WTC11 (cell line): ENCODE results near the gene OPRD1. TPM values are rescaled to one million over a fixed set of nuclear protein-coding genes. Genes with fewer than 3 reads are reported as not detected.

Experiments
- ATAC-seq: fragments of 200-7000 bp; cut with Tn5 transposase; 2 replicates; pipeline ENCODE4 v1.10.0; 2021; ENCODE audit warnings: mild to moderate bottlenecking, moderate library complexity
- CTCF ChIA-PET: fragments of 300-600 bp; sonication (Branson Sonifier 250); formaldehyde crosslinking; loops from one replicate; lab custom pipeline; 2021; ENCODE audit warnings: antibody characterized with exemption; lab: Charles Lee
- POLR2A ChIA-PET: fragments of 350-600 bp; sonication (Branson Sonifier 250); formaldehyde crosslinking; loops from one replicate; lab custom pipeline; 2021; ENCODE audit warnings: antibody characterized with exemption; lab: Charles Lee
- DNase-seq: peaks from one replicate; pipeline ENCODE4 v3.0.0; 2021; ENCODE audit warnings: low spot score
- H3K27ac Mint-ChIP-seq: 2 replicates; pipeline ENCODE4 v1.8.0; 2021; ENCODE audit warnings: mixed read lengths
- H3K27me3 Mint-ChIP-seq: 2 replicates; pipeline ENCODE4 v1.8.0; 2021; ENCODE audit warnings: low read depth, mild to moderate bottlenecking, moderate library complexity, mixed read lengths
- H3K36me3 Mint-ChIP-seq: 2 replicates; pipeline ENCODE4 v1.8.0; 2021; ENCODE audit warnings: mixed read lengths
- H3K4me1 Mint-ChIP-seq: 2 replicates; pipeline ENCODE4 v1.8.0; 2022; ENCODE audit warnings: mixed read lengths
- H3K4me3 Mint-ChIP-seq: 2 replicates; pipeline ENCODE4 v1.8.0; 2021; ENCODE audit warnings: mild to moderate bottlenecking, moderate library complexity, mixed read lengths
- H3K9me3 Mint-ChIP-seq: 2 replicates; pipeline ENCODE4 v1.8.0; 2021; ENCODE audit warnings: mixed read lengths
- CTCF ChIP-seq: fragments of 200-600 bp; IDR thresholded peaks from 2 replicates; pipeline ENCODE4 v1.8.0; 2022; ENCODE audit warnings: antibody characterized with exemption
- FOXJ3 ChIP-seq: sonication (generic); formaldehyde crosslinking; IDR thresholded peaks from 2 replicates; pipeline ENCODE4 v1.9.0; 2021; ENCODE audit warnings: missing genetic modification reagents, mild to moderate bottlenecking, borderline replicate concordance
- FOXK1 ChIP-seq: sonication (generic); formaldehyde crosslinking; IDR thresholded peaks from 2 replicates; pipeline ENCODE4 v1.8.0; 2022; ENCODE audit warnings: mild to moderate bottlenecking, moderate library complexity, missing genetic modification reagents
- GTF2I ChIP-seq: fragments of 250-450 bp; sonication (Bioruptor Pico); conservative IDR thresholded peaks from 2 replicates; pipeline ENCODE4 v1.4.0; 2021; ENCODE audit warnings: mild to moderate bottlenecking
- JAZF1 ChIP-seq: fragments of 250-450 bp; sonication (Bioruptor Pico); IDR thresholded peaks from 2 replicates; pipeline ENCODE4 v1.9.0; 2021; ENCODE audit warnings: moderate library complexity, mild to moderate bottlenecking, inconsistent platforms
- NFATC4 ChIP-seq: fragments of 250-450 bp; sonication (Bioruptor Pico); IDR thresholded peaks from 2 replicates; pipeline ENCODE4 v1.9.0; 2021; ENCODE audit warnings: mild to moderate bottlenecking
- NFYB ChIP-seq: sonication (generic); formaldehyde crosslinking; conservative IDR thresholded peaks from 2 replicates; pipeline ENCODE4 v1.8.0; 2022; ENCODE audit warnings: low read depth, missing genetic modification reagents
- NR2C2 ChIP-seq: sonication (generic); formaldehyde crosslinking; IDR thresholded peaks from 2 replicates; pipeline ENCODE4 v1.8.0; 2022; ENCODE audit warnings: mild to moderate bottlenecking, missing genetic modification reagents
- SMAD4 ChIP-seq: sonication (generic); formaldehyde crosslinking; IDR thresholded peaks from 2 replicates; pipeline ENCODE4 v1.8.0; 2022; ENCODE audit warnings: mild to moderate bottlenecking, missing genetic modification reagents
- ZNF263 ChIP-seq: sonication (generic); formaldehyde crosslinking; IDR thresholded peaks from 2 replicates; pipeline ENCODE4 v1.8.1; 2022; ENCODE audit warnings: low read depth, mild to moderate bottlenecking, moderate library complexity, missing genetic modification reagents
- ZNF416 ChIP-seq: fragments of 250-450 bp; sonication (Bioruptor Pico); IDR thresholded peaks from 2 replicates; pipeline ENCODE4 v1.9.0; 2021; ENCODE audit warnings: mild to moderate bottlenecking, inconsistent platforms
- ZNF423 ChIP-seq: fragments of 250-450 bp; sonication (Bioruptor Pico); IDR thresholded peaks from 2 replicates; pipeline ENCODE4 v2.1.2; 2022; ENCODE audit warnings: mild to moderate bottlenecking, moderate library complexity
- ZNF512 ChIP-seq: sonication (generic); formaldehyde crosslinking; IDR thresholded peaks from 2 replicates; pipeline ENCODE4 v1.8.1; 2022; ENCODE audit warnings: missing genetic modification reagents, borderline replicate concordance
- total RNA-seq: library from RNA; stranded (reverse); gene quantifications from 3 replicates; pipeline ENCODE4 v1.2.3, GENCODE V29; 2021
- TF ChIP-seq, protein P1 (sequence below): sonication (generic); formaldehyde crosslinking; IDR thresholded peaks from 2 replicates; pipeline ENCODE4 v1.8.1; 2022; ENCODE audit warnings: low read depth, missing genetic modification reagents, borderline replicate concordance
- TF ChIP-seq, protein P2 (sequence below): sonication (generic); formaldehyde crosslinking; IDR thresholded peaks from 2 replicates; pipeline ENCODE4 v1.8.1; 2022; ENCODE audit warnings: low read depth, mild to moderate bottlenecking, moderate library complexity, missing genetic modification reagents, borderline replicate concordance
- TF ChIP-seq, protein P3 (sequence below): fragments of 250-450 bp; sonication (Bioruptor Pico); conservative IDR thresholded peaks from 2 replicates; pipeline ENCODE4 v1.9.0; 2021; ENCODE audit warnings: mild to moderate bottlenecking
- TF ChIP-seq, protein P4 (sequence below): fragments of 250-450 bp; sonication (Bioruptor Pico); IDR thresholded peaks from 2 replicates; pipeline ENCODE4 v1.9.0; 2021; ENCODE audit warnings: mild to moderate bottlenecking, borderline replicate concordance

The OPRD1 gene
- total RNA-seq, 1 experiment from 2014 or later, result 2.2 TPM

- ChIA-PET CTCF (interaction anchor here (4.5 kb wide), 1 partner anchor 74 kb away, joined by 18 read pairs; no protein-coding TSS in a partner anchor), POLR2A (no interaction called here)
- Mint-ChIP-seq H3K36me3 (peaks cover 3% of the 10 kb centered on the region), H3K27ac (no peak overlapping the region), H3K27me3 (no peaks in the 10 kb centered on the region), H3K4me1 (peaks cover 33% of the 10 kb centered on the region), H3K4me3 (no peak overlapping the region), H3K9me3 (peaks cover 8% of the 10 kb centered on the region)
- ATAC-seq (no peak), DNase-seq (no peak)
- TF ChIP-seq GTF2I (CRISPR knock-in tag) (peak; percentile 88), FOXK1 (CRISPR knock-in tag) (no peak)
- TF ChIP-seq, protein P1, sequence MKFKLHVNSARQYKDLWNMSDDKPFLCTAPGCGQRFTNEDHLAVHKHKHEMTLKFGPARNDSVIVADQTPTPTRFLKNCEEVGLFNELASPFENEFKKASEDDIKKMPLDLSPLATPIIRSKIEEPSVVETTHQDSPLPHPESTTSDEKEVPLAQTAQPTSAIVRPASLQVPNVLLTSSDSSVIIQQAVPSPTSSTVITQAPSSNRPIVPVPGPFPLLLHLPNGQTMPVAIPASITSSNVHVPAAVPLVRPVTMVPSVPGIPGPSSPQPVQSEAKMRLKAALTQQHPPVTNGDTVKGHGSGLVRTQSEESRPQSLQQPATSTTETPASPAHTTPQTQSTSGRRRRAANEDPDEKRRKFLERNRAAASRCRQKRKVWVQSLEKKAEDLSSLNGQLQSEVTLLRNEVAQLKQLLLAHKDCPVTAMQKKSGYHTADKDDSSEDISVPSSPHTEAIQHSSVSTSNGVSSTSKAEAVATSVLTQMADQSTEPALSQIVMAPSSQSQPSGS (CRISPR knock-in tag), result no peak
Measured at GRCh38 chr1:28803662-28804061, 8.3 kb upstream of the OPRD1 start.

DNA sequence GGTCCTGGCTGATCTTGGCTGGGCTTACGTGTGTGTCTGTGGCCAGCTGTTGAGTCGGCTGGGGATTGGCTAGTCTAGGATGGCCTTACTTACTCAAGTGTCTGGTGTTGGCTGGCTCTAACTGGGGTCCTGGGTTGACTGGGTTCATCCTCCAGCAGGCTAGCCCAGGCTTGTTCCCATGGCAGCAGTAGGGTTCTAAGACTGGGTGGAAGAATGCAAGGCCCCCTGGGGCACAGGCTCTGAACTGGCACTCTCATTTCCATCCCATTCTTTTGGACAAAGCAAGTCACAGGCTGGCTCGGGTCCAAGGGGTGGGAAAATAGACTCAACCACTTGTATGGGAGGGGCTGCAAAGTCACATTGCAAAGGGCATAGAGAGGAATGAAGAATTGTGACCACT, 7.9 kb upstream of the OPRD1 start:
- H3K36me3 Mint-ChIP-seq, result peaks cover 3% of the 10 kb centered on the region
- H3K9me3 Mint-ChIP-seq, result peaks cover 8% of the 10 kb centered on the region
- ChIA-PET CTCF (no interaction called here), POLR2A (interaction anchor here (0.7 kb wide), 1 partner anchor 488 kb away, joined by 3 read pairs; no protein-coding TSS in a partner anchor)
- no peak overlapping the region for H3K27ac Mint-ChIP-seq
- H3K4me1 Mint-ChIP-seq, result peaks cover 33% of the 10 kb centered on the region
- H3K4me3 Mint-ChIP-seq, result no peak overlapping the region
- H3K27me3 Mint-ChIP-seq, result no peaks in the 10 kb centered on the region
- ATAC-seq (no peak), DNase-seq (no peak)
- no peak for TF ChIP-seq CTCF
- no peak for TF ChIP-seq SMAD4 (CRISPR knock-in tag)
- TF ChIP-seq GTF2I (CRISPR knock-in tag), result no peak
- TF ChIP-seq, protein P2, sequence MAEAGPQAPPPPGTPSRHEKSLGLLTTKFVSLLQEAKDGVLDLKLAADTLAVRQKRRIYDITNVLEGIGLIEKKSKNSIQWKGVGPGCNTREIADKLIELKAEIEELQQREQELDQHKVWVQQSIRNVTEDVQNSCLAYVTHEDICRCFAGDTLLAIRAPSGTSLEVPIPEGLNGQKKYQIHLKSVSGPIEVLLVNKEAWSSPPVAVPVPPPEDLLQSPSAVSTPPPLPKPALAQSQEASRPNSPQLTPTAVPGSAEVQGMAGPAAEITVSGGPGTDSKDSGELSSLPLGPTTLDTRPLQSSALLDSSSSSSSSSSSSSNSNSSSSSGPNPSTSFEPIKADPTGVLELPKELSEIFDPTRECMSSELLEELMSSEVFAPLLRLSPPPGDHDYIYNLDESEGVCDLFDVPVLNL, result no peak
- no peak for TF ChIP-seq JAZF1 (CRISPR knock-in tag)
- TF ChIP-seq, protein P3, sequence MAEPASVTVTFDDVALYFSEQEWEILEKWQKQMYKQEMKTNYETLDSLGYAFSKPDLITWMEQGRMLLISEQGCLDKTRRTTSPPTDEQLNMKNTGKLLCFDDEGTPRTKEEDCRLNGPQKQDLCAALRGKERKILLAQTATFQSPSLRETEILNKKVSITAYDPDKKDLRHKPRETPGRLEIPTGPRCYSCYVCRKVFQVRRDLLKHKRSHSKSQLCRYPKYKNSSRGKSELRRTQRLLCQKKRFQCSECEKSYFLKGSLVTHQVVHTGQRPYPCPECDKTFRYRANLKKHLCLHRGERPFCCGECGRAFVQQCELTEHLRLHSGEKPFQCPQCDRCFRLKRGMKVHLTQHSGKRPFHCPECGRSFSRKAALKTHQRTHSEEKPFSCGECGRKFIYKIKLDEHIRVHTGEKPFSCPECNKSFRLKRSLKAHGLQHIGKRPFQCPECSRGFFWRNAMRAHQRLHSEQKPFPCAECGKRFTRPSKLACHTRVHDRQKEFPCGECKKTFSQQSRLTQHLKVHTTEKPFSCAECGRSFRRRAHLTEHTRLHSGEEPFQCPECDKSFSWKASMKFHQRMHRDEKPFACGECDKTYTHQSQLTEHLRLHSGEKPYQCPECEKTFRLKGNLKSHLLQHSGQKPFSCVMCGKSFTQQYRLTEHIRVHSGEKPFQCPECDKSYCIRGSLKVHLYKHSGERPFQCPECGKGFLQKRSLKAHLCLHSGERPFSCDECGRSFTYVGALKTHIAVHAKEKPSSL, result no peak
- TF ChIP-seq NR2C2, result no peak
- no peak for TF ChIP-seq FOXK1 (CRISPR knock-in tag)
- no peak for TF ChIP-seq ZNF416 (CRISPR knock-in tag)

GRCh38 chr1:28807046-28807445, 4.9 kb upstream of the OPRD1 start:
- Mint-ChIP-seq H3K4me3 (no peak overlapping the region), H3K27me3 (peaks cover 21% of the 10 kb centered on the region), H3K9me3 (peaks cover 8% of the 10 kb centered on the region), H3K36me3 (peaks cover 3% of the 10 kb centered on the region), H3K4me1 (peaks cover 25% of the 10 kb centered on the region), H3K27ac (peak overlapping the region; percentile 50)
- CTCF ChIA-PET, result interaction anchor here (1.0 to 1.1 kb wide), 5 partner anchors 9 to 75 kb away, joined by 3 to 6 read pairs (median 3); partner anchors contain the start of gene YTHDF2
- DNase-seq (no peak), ATAC-seq (no peak; the same call in 1 of the 2 replicates)
- TF ChIP-seq ZNF423 (CRISPR knock-in tag) (peak; percentile 94), ZNF512 (no peak), NFYB (CRISPR knock-in tag) (no peak), NFATC4 (CRISPR knock-in tag) (no peak), FOXJ3 (no peak), ZNF263 (no peak)
- TF ChIP-seq, protein P4, sequence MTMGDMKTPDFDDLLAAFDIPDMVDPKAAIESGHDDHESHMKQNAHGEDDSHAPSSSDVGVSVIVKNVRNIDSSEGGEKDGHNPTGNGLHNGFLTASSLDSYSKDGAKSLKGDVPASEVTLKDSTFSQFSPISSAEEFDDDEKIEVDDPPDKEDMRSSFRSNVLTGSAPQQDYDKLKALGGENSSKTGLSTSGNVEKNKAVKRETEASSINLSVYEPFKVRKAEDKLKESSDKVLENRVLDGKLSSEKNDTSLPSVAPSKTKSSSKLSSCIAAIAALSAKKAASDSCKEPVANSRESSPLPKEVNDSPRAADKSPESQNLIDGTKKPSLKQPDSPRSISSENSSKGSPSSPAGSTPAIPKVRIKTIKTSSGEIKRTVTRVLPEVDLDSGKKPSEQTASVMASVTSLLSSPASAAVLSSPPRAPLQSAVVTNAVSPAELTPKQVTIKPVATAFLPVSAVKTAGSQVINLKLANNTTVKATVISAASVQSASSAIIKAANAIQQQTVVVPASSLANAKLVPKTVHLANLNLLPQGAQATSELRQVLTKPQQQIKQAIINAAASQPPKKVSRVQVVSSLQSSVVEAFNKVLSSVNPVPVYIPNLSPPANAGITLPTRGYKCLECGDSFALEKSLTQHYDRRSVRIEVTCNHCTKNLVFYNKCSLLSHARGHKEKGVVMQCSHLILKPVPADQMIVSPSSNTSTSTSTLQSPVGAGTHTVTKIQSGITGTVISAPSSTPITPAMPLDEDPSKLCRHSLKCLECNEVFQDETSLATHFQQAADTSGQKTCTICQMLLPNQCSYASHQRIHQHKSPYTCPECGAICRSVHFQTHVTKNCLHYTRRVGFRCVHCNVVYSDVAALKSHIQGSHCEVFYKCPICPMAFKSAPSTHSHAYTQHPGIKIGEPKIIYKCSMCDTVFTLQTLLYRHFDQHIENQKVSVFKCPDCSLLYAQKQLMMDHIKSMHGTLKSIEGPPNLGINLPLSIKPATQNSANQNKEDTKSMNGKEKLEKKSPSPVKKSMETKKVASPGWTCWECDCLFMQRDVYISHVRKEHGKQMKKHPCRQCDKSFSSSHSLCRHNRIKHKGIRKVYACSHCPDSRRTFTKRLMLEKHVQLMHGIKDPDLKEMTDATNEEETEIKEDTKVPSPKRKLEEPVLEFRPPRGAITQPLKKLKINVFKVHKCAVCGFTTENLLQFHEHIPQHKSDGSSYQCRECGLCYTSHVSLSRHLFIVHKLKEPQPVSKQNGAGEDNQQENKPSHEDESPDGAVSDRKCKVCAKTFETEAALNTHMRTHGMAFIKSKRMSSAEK (CRISPR knock-in tag), result no peak
- POLR2A ChIA-PET, result no interaction called here
